DOHH2 (cell line): Measurements from ENCODE around the gene ERFL.
A peak's percentile ranks its signal among the peaks of the same experiment; 100 is the strongest.

Source experiments
- H3F3A ChIP-seq: fragments of 200-600 bp; sonication (generic), shearing (Covaris generic); 2 replicates; pipeline ENCODE4 v1.6.0; 2016; ENCODE audit warnings: antibody characterized with exemption, mild to moderate bottlenecking; ENCODE audit not compliant: control insufficient read depth, insufficient read depth
- H3K27ac ChIP-seq: fragments of 200-600 bp; sonication (generic); 2 replicates; pipeline ENCODE4 v1.5.1; 2014; ENCODE audit warnings: low read depth, mild to moderate bottlenecking, low read length, moderate library complexity
- H3K27me3 ChIP-seq: fragments of 200-600 bp; sonication (generic); 2 replicates; pipeline ENCODE4 v1.6.1; 2014; ENCODE audit warnings: mild to moderate bottlenecking, low read length, mixed read lengths; ENCODE audit not compliant: control insufficient read depth
- H3K36me3 ChIP-seq: fragments of 200-600 bp; sonication (generic); 2 replicates; pipeline ENCODE4 v1.6.1; 2014; ENCODE audit warnings: mild to moderate bottlenecking, low read length, moderate library complexity, mixed read lengths; ENCODE audit not compliant: control insufficient read depth
- H3K4me1 ChIP-seq: fragments of 200-600 bp; sonication (generic); 2 replicates; pipeline ENCODE4 v1.6.1; 2014; ENCODE audit warnings: mild to moderate bottlenecking, low read length, mixed read lengths; ENCODE audit not compliant: control insufficient read depth
- H3K4me2 ChIP-seq: fragments of 200-600 bp; sonication (generic); 2 replicates; pipeline ENCODE4 v1.6.0; 2014; ENCODE audit warnings: mild to moderate bottlenecking, low read length, moderate library complexity
- H3K4me3 ChIP-seq: fragments of 200-600 bp; sonication (generic); 2 replicates; pipeline ENCODE4 v1.5.1; 2014; ENCODE audit warnings: mild to moderate bottlenecking, low read length, mixed read lengths
- H3K79me2 ChIP-seq: fragments of 200-600 bp; sonication (generic); 2 replicates; pipeline ENCODE4 v1.6.1; 2014; ENCODE audit warnings: mild to moderate bottlenecking, low read length, mixed read lengths; ENCODE audit not compliant: control insufficient read depth
- H3K9me2 ChIP-seq: fragments of 200-600 bp; sonication (generic); replicated peaks from 2 replicates; pipeline ENCODE4 v1.6.1; 2014; ENCODE audit warnings: mild to moderate bottlenecking, low read length, mixed read lengths; ENCODE audit not compliant: control insufficient read depth
- H3K9me3 ChIP-seq: fragments of 200-600 bp; sonication (generic); 2 replicates; pipeline ENCODE4 v1.6.1; 2014; ENCODE audit warnings: antibody characterized with exemption, low read length, mixed read lengths; ENCODE audit not compliant: control insufficient read depth, insufficient read depth
- H4K20me1 ChIP-seq: fragments of 200-600 bp; sonication (generic); 2 replicates; pipeline ENCODE4 v1.6.0; 2014; ENCODE audit warnings: low read depth, mild to moderate bottlenecking, antibody characterized with exemption, low read length, moderate library complexity; ENCODE audit not compliant: control insufficient read depth, insufficient read depth
- EZH2phosphoT487 ChIP-seq: fragments of 200-600 bp; sonication (generic); IDR thresholded peaks from 2 replicates; pipeline ENCODE4 v1.6.1; 2017; ENCODE audit warnings: borderline replicate concordance, mild to moderate bottlenecking, antibody characterized with exemption, low read length, moderate library complexity, mixed read lengths
- TF ChIP-seq, protein P1 (sequence below): fragments of 200-600 bp; sonication (generic); IDR thresholded peaks from one replicate; pipeline ENCODE4 v1.5.1; 2014; ENCODE audit warnings: antibody characterized with exemption, mild to moderate bottlenecking, low read depth, low read length; ENCODE audit not compliant: poor library complexity, severe bottlenecking

Gene ERFL

DNA sequence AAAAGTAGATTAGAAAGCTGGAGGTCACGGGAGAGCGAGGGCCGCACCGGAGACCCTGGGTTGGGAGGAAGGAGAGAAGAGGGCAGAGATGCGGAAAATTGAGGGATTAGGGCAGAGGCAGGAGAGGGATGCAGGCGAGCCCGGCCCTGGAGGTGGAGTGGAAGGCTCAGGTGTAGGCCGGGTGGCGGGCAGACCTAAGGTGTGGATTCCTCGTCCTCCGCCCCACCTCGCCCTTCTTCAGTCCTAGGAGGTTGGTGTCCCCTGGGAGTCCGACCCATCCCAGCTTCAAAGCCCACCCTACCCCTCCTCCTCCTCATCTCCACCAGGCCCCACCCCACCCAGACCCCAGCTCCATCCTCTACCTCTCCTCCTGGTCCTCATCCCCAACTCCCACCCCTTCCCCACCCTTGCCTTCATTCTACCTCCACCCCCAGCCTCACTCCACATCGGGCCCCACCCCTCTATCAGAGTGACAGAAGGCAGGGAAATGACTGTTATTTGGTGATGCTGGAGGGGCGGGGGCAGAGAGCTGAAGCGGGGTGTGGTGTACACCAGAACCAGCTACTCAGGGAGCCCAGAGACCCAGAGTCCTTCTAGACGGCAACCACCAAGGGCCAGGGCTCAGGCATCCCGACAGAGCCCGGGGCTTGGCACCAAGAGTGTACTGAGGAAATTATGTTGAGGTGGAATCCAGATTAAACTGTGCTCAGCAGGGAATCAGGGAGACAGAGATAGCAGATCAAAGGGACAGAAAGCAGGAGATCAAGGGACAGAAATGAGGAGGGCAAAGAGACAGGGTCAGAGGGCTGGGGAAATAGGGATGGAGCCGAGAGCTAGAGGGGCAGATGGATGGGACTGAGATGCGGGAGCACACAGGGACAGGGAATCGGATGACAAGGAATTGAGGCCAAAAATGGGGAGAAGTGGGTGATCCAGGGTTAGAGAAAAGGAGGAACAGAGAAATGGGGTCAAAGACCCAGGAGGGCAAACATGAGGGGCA is 6.4 kb downstream of the ERFL start:
- H4K20me1 ChIP-seq, result no peaks in the 10 kb centered on the region
- H3K4me1 ChIP-seq, result peaks cover 40% of the 10 kb centered on the region
- peaks cover 2% of the 10 kb centered on the region for H3F3A ChIP-seq
- TF ChIP-seq, protein P1, sequence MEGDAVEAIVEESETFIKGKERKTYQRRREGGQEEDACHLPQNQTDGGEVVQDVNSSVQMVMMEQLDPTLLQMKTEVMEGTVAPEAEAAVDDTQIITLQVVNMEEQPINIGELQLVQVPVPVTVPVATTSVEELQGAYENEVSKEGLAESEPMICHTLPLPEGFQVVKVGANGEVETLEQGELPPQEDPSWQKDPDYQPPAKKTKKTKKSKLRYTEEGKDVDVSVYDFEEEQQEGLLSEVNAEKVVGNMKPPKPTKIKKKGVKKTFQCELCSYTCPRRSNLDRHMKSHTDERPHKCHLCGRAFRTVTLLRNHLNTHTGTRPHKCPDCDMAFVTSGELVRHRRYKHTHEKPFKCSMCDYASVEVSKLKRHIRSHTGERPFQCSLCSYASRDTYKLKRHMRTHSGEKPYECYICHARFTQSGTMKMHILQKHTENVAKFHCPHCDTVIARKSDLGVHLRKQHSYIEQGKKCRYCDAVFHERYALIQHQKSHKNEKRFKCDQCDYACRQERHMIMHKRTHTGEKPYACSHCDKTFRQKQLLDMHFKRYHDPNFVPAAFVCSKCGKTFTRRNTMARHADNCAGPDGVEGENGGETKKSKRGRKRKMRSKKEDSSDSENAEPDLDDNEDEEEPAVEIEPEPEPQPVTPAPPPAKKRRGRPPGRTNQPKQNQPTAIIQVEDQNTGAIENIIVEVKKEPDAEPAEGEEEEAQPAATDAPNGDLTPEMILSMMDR, result no peak
- no peak for TF ChIP-seq EZH2phosphoT487
- no peak overlapping the region; the same call in 1 of the 2 replicates for H3K27ac ChIP-seq
- H3K9me2 ChIP-seq, result no peaks in the 10 kb centered on the region
- peaks cover 21% of the 10 kb centered on the region for H3K36me3 ChIP-seq
- peak overlapping the region; percentile 27 for H3K4me2 ChIP-seq
- H3K4me3 ChIP-seq, result no peak overlapping the region
- peaks cover 10% of the 10 kb centered on the region for H3K79me2 ChIP-seq
- no peaks in the 10 kb centered on the region for H3K9me3 ChIP-seq
- no peaks in the 10 kb centered on the region for H3K27me3 ChIP-seq

DNA sequence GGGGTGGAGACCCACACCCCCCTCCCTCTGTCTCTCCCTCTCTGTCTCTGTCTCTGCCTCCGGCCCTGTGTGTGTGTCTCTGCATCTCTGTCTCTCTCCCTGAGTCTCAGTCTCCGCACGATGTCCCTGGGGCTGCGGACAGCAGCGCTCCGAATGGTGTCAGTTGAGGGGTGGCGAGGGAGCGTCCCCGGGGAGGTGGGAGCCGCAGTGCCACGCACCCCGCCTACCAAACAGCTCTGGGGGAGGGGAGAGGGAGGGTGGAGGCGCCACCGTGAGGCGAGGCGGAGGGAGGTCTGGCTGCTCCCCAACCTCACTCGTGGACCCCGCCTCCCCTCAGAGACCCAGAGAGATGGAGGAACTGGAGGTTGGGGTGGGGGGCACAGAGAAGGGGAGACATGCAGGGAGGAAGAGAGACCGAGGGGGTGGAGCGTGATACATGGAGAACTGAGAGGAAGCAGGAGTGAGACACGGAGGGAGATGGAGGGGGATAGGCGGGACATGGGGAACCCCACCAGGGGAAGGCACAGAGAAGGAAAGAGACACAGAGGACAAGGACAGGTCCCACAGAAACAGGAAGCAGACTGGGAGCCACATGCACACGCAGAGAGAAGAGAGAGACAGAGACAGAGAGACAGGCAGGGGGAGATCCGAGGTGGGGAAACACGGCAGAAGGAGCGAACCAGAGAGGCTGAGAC is 7.2 kb downstream of the ERFL start:
- peaks cover 10% of the 10 kb centered on the region; the same call in 1 of the 2 replicates for H3K79me2 ChIP-seq
- H3K4me2 ChIP-seq, result peak overlapping the region; percentile 25
- peaks cover 18% of the 10 kb centered on the region for H3K36me3 ChIP-seq
- H3K27ac ChIP-seq, result no peak overlapping the region; the same call in 1 of the 2 replicates
- peaks cover 1% of the 10 kb centered on the region; the same call in 1 of the 2 replicates for H4K20me1 ChIP-seq
- H3K9me3 ChIP-seq, result no peaks in the 10 kb centered on the region
- peaks cover 2% of the 10 kb centered on the region for H3F3A ChIP-seq
- no peak for TF ChIP-seq EZH2phosphoT487
- TF ChIP-seq, protein P1, result peak; percentile 23
- H3K4me1 ChIP-seq, result peaks cover 37% of the 10 kb centered on the region
- H3K27me3 ChIP-seq, result peaks cover 3% of the 10 kb centered on the region; the same call in 1 of the 2 replicates
- no peak overlapping the region for H3K4me3 ChIP-seq
- H3K9me2 ChIP-seq, result no peaks in the 10 kb centered on the region

DNA sequence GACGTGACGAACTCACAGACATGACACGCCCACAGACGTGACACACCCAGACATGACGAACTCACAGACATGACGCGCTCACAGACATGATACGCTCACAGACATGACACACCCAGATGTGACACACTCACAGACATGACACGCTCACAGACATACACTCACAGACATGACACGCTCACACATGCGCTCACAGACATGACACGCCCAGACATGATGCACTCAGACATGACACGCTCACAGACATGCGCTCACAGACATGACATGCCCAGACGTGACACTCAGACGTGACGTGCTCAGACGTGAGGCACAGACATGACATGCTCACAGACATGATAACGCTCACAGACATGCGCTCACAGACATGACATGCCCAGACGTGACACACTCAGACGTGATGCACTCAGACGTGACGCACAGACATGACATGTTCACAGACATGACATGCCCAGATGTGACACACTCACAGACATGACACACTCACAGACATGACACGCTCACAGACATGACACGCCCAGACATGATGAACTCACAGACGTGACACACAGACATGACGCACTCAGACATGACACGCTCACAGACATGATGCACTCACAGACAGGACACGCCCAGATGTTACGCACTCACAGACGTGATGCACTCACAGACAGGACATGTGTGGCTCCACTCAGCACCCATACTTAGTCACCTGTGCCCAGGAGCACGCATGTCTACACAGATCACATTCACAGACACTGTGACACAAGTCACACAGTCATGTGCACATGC is 8.1 kb downstream of the ERFL start:
- H3K9me2 ChIP-seq, result no peaks in the 10 kb centered on the region
- H3F3A ChIP-seq, result peaks cover 2% of the 10 kb centered on the region
- H3K4me3 ChIP-seq, result no peak overlapping the region
- peaks cover 10% of the 10 kb centered on the region; the same call in 1 of the 2 replicates for H3K79me2 ChIP-seq
- H3K36me3 ChIP-seq, result peaks cover 10% of the 10 kb centered on the region
- peaks cover 40% of the 10 kb centered on the region for H3K4me1 ChIP-seq
- no peak overlapping the region for H3K4me2 ChIP-seq
- TF ChIP-seq, protein P1, result no peak
- no peak for TF ChIP-seq EZH2phosphoT487
- peaks cover 10% of the 10 kb centered on the region for H3K27me3 ChIP-seq
- no peak overlapping the region for H3K27ac ChIP-seq
- H4K20me1 ChIP-seq, result peaks cover 3% of the 10 kb centered on the region; the same call in 1 of the 2 replicates
- no peaks in the 10 kb centered on the region for H3K9me3 ChIP-seq
